NAMALWA (cell line): ENCODE measurements around the gene KLK14.

Source experiments
- DNase-seq: peaks from one replicate; pipeline ENCODE4 v3.0.0-alpha.2; 2015; ENCODE audit warnings: low spot score

The KLK14 gene

GRCh38 chr19:51086153-51086850 lies 3.6 kb upstream of the KLK14 start:
- no peak for DNase-seq

DNA sequence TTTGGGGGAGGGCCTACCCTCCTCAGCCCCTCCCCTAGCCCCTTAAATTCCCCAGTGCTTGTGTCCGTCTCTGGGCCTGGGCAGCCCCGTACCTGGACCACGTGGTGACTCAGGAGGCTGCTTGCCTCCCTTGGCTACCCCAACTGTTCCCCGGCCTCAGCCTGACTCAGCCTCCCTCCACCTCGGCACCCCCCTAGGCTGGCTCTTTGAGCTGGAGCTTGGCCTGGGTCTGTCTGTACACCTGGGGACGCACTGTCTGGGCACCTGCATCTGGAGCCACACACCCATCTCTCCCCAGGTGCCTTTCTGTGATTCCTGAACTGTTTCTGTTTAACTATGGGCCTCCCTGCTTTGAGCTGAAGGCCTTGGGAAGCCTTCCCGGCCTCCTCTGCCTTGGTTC lies 1.8 kb upstream of the KLK14 start:
- no peak for DNase-seq

- no peak for DNase-seq
Measured at GRCh38 chr19:51083783-51084182, 1.1 kb upstream of the KLK14 start.

- no peak for DNase-seq
Measured at GRCh38 chr19:51083181-51083580, 494 bp upstream of the KLK14 start.

DNA sequence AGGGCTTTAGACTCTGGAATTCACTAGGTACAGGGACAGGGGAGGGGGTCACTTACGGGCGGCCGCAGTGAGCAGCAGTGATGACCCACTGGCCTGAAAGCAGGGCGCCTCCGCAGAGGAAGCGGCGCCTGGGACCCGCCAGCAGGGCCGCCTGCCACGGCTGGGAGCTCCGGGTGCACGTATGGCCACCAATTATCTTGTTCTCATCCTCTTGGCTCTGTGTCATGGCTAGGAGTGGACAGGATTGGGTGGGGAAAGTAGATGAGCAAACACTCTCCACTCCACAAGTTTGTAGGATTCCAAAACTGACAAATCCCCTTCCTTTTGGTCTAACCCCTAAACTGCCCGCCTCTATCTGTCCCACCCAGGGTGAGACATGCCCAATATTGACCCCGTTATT lies 1.2 kb downstream of the KLK14 start:
- no peak for DNase-seq

GRCh38 chr19:51079481-51080110 lies 3.1 kb downstream of the KLK14 start:
- no peak for DNase-seq

- DNase-seq, result no peak
Measured at GRCh38 chr19:51078731-51079130, 4.0 kb downstream of the KLK14 start.

DNA sequence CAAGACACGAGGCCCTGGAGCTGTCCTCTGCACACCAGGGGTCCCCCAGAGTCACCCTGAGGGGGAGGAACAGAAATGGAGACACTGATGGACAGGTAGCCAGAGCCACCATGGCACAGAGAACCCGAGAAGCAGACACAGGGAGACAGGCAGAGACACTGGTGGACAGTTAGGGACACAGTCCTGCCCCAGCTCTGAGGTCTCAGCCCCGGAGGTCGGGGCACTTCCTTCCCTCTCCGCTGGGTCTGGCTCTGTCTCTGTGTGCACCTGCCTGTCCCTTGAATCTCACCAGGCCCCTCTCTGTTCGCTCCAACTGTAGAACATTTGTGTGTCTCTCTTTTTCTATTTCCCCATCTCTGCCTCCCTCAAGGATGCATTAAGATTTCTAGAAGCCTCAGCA lies 4.6 kb downstream of the KLK14 start:
- no peak for DNase-seq

- DNase-seq, result no peak
Measured at GRCh38 chr19:51076631-51077213, 6.0 kb downstream of the KLK14 start.

DNA sequence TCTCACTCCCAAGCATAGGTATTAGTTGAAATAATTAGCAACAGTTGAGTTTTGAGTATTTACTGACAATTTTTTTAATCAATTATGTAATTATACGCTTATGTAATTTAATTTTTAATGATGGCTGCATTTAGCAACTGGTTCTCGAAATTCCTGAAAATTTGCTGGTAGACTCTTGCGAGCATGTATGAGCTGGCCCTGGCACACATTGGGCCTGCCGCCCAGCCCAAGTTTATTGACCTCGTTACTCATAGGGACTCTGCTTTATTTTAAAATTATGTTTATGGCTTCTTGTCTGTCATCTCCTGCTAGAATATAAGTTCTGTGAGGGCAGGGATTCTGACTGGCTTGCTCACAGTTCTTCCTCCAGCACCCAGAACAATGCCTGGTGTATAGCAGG lies 6.7 kb downstream of the KLK14 start:
- no peak for DNase-seq

DNA sequence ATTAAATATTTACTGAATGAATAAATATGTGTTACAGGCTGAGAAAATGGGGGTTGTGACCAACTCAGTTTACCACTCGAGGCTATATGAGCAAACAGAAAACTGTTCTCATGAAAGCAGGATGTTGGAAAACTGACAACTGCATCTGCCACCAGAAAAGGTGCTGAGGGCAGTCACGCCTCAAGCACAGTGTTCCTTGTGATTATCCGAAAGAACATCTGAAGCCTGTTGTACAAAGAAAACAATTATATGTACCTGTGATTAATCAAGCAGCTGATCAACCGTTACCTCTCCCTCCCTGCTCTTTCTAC lies 11.6 kb downstream of the KLK14 start:
- DNase-seq, result no peak

DNA sequence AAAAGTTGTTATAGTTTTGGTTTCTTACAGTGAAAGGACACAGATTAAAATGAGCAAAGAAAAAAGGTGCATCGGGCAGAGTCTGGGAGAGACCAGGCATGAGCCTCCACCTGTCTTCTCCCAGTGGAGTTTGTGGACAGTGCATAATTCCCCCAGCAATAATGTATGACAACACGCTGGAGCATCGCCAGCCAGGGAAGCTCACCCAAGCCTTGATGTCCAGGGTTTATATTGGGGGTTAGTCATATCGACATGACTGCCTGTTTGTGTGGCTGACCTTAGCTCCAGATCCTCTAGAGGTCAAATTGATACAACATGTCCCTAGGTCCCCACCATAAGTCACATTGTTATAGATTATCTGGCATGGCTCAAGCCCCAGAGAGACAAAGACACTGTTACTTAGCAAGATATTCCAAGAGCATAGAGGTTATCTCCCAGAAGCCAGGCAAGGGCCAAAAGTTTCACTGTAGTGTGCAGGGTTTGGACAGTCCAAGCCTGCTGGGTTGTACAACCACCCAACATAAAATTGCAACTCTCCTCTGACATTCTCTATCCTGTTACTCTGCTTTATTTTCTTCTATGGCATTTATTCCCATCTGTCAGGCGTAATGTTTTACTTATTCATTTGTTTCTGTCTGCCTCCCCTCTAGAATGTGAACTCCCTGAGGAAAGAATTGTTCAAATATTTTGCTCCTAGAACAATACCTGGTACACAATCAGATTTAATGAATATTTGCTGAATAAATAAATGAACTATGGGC lies 12.2 kb downstream of the KLK14 start:
- no peak for DNase-seq

GRCh38 chr19:51066393-51067186 lies 16.1 kb downstream of the KLK14 start:
- no peak for DNase-seq

- no peak for DNase-seq
Measured at GRCh38 chr19:51065221-51065960, 17.3 kb downstream of the KLK14 start.

- DNase-seq, result no peak
Measured at GRCh38 chr19:51064534-51065220, 18.0 kb downstream of the KLK14 start, which contains the start of gene KLK13. Gene KLK13, minus strand, starts transcription at chr19:51065092. Its CDS starts 25 bp downstream, at chr19:51065067.

DNA sequence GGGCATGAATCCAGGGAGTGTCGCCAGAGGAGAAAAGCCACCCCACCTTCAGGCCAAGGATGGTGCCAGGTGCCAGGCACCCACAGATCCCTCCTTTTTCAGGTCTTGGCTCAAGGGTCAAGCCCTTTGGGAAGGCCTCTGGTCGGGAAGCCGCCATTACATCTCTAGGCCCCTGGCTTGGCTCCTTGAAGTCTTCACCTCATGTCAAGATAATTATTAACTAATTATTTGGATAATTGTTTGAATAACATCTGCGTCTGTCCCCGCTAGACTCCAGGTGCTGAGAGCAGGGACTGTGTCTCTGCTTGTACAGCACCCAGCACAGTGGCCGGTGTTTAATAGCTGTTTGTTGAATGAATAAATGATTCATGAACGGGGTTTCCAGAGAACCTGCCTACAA lies 19.0 kb downstream of the KLK14 start:
- DNase-seq, result no peak

GRCh38 chr19:51060973-51061372 lies 21.7 kb downstream of the KLK14 start:
- no peak for DNase-seq

- DNase-seq, result no peak
Measured at GRCh38 chr19:51060336-51060735, 22.4 kb downstream of the KLK14 start.

DNA sequence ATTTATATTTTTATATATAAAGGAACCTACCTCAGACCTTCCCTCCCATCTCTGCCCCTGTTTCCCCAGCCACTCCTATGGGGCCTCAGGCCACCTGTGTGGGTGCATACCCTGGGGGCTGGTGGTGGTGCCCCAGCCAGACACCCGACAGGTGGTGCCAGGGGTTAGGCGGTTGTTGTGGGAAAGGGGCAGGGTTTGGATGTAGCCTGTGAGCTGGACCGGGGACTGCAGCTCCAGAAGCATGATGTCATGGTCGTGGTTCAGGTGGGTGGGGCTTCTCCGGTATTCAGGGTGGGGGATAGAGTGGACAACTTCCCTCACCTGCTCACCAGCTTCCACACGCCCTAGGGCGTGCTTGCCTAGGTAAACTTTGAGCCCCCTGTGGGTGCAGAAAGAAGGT lies 23.0 kb downstream of the KLK14 start:
- no peak for DNase-seq

DNA sequence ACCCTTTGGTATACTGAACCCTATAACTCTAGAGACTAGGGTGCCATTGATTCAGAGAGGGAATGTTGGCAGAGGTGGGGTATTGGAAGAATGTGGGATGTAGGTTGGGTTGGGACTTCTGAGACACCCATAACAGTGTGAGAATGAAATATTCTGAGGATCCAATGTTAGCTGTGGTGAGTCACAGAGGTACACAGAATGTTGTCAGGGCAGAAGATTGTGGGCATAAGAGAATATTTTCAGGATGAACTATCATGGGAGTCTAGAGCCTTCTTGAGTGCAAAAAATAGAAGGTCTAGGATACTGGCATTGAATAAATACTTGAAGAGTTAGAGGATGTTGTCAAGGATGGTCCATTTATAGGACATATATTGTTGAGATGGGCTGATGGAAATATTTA lies 26.8 kb downstream of the KLK14 start:
- DNase-seq, result no peak

DNA sequence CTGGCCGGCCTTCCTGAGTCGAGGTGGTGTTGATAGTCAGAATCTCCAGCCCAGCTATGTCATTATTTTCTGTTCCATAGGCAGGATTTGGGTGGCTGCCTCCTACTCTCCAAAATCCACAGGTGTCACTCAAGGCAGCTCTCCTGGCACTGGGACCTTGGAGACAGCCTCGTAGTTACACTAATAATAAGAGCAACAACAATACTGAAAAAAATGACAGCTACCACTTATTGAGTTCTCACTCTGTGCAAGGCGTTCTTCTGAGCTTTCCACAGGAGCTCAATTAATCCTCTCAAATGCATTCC lies 35.7 kb downstream of the KLK14 start:
- no peak for DNase-seq
